Keratinocyte (primary cell): Measurements from ENCODE around the gene LRRC51. TPM values are rescaled to one million over a fixed set of nuclear protein-coding genes. Genes with fewer than 3 reads are reported as not detected.

Source experiments
- DNase-seq: peaks from one replicate; pipeline ENCODE4 v3.0.0-alpha.2; 2011; ENCODE audit warnings: low read depth, missing footprints, low spot score
- FAIRE-seq: peaks from 2 replicates; lab custom pipeline; 2011; peaks lifted over from hg19 to GRCh38; lab: Jason Lieb, UNC
- H2AFZ ChIP-seq: 2 replicates; pipeline ENCODE4 v1.6.0; 2012; ENCODE audit warnings: low read length, control low read depth, inconsistent platforms; ENCODE audit not compliant: control insufficient read depth
- H3K27ac ChIP-seq: 2 replicates; pipeline ENCODE4 v1.5.1; 2011; ENCODE audit warnings: low read length; ENCODE audit not compliant: control insufficient read depth, insufficient read depth
- H3K27me3 ChIP-seq: 3 replicates; pipeline ENCODE4 v1.6.0; 2011; ENCODE audit warnings: low read length; ENCODE audit not compliant: control insufficient read depth, insufficient read depth; ENCODE audit errors: extremely low read depth
- H3K36me3 ChIP-seq, 2 experiments: 2 replicates in 1 of 2; 3 replicates in 1 of 2; pipeline ENCODE4 v1.5.1; 2011; ENCODE audit warnings: low read length in 2 of 2, mild to moderate bottlenecking in 1 of 2; ENCODE audit not compliant: control insufficient read depth in 2 of 2, insufficient read depth in 2 of 2; ENCODE audit errors: extremely low read depth in 1 of 2
- H3K4me1 ChIP-seq: 3 replicates; pipeline ENCODE4 v1.5.1; 2011; ENCODE audit warnings: low read length; ENCODE audit not compliant: control insufficient read depth, insufficient read depth; ENCODE audit errors: extremely low read depth
- H3K4me2 ChIP-seq: 3 replicates; pipeline ENCODE4 v1.6.0; 2011; ENCODE audit warnings: low read depth, low read length; ENCODE audit not compliant: control insufficient read depth, insufficient read depth; ENCODE audit errors: extremely low read depth
- H3K4me3 ChIP-seq, 3 experiments: fragments of 200-600 bp in 1 of 3; sonication (generic) in 1 of 3; 2 replicates in 2 of 3; 3 replicates in 1 of 3; pipeline ENCODE4 v1.5.1; 2011 to 2016; ENCODE audit warnings: low read length in 3 of 3, mild to moderate bottlenecking in 3 of 3, control low read depth in 2 of 3, inconsistent platforms in 1 of 3, low read depth in 1 of 3, mixed read lengths in 1 of 3, mixed run types in 1 of 3, moderate library complexity in 1 of 3; ENCODE audit not compliant: control insufficient read depth in 2 of 3, insufficient read depth in 2 of 3; ENCODE audit errors: extremely low read depth in 1 of 3
- H3K79me2 ChIP-seq: 2 replicates; pipeline ENCODE4 v1.6.0; 2012; ENCODE audit warnings: low read length; ENCODE audit not compliant: control insufficient read depth, insufficient read depth
- H3K9ac ChIP-seq: 3 replicates; pipeline ENCODE4 v1.6.0; 2011; ENCODE audit warnings: low read length; ENCODE audit not compliant: control insufficient read depth, insufficient read depth; ENCODE audit errors: extremely low read depth
- H3K9me1 ChIP-seq: 3 replicates; pipeline ENCODE4 v1.6.0; 2011; ENCODE audit warnings: low read length; ENCODE audit not compliant: control insufficient read depth, insufficient read depth; ENCODE audit errors: extremely low read depth
- H3K9me3 ChIP-seq: 2 replicates; pipeline ENCODE4 v1.5.1; 2012; ENCODE audit warnings: low read depth, low read length; ENCODE audit not compliant: control insufficient read depth
- H4K20me1 ChIP-seq: 3 replicates; pipeline ENCODE4 v1.6.0; 2011; ENCODE audit warnings: low read length; ENCODE audit not compliant: control insufficient read depth, insufficient read depth; ENCODE audit errors: extremely low read depth
- EZH2 ChIP-seq: IDR thresholded peaks from one replicate; pipeline ENCODE4 v1.6.1; 2012; ENCODE audit warnings: inconsistent platforms, mild to moderate bottlenecking, low read length, moderate library complexity
- dilution Hi-C: fragments of 300-500 bp; cut with MboI; formaldehyde crosslinking; loops from one replicate; pipeline ENCODE4 v1.7.0; 2020; ENCODE audit warnings: low sequenced_read_pairs; ENCODE audit not compliant: extremely low pct_ligation_motif_present
- polyA minus RNA-seq, 3 experiments: library from RNA; depleted of rRNA, polyadenylated mRNA; stranded (reverse); fragments of >200 nt; gene quantifications; 1 replicate in 1 of 3; 2 replicates in 1 of 3; 3 replicates in 1 of 3; pipeline ENCODE4 v1.2.3, GENCODE V29; 2011
- polyA plus RNA-seq, 5 experiments: library from polyadenylated mRNA; depleted of rRNA in 3 of 5; stranded (reverse) in 3 of 5; stranded (forward) in 1 of 5; unstranded in 1 of 5; fragments of >200 nt; gene quantifications; 1 replicate in 1 of 5; 2 replicates in 3 of 5; 3 replicates in 1 of 5; pipeline versions ENCODE4 v1.2.1 to v1.2.3, GENCODE V29; 2011 to 2012; ENCODE audit warnings: missing spikeins in 2 of 5, low read depth in 1 of 5, low replicate concordance in 1 of 5
- TF ChIP-seq, protein P1 (sequence below), 3 experiments: IDR thresholded peaks in 1 of 3; conservative IDR thresholded peaks in 1 of 3; optimal IDR thresholded peaks in 1 of 3; 2 replicates in 2 of 3; 3 replicates in 1 of 3; pipeline versions ENCODE3 to v1.5.1; 2011; ENCODE audit warnings: low read length in 3 of 3, mild to moderate bottlenecking in 3 of 3, moderate library complexity in 2 of 3, control low read depth in 1 of 3, inconsistent platforms in 1 of 3; ENCODE audit not compliant: insufficient read depth in 2 of 3; ENCODE audit errors: extremely low read depth in 1 of 3

Gene LRRC51
- polyA plus RNA-seq = 4.2 to 6.7 TPM (median 5.2 TPM) in 3 replicates
- 3.5 TPM for polyA plus RNA-seq (2011; ENCODE audit: low read depth)
- polyA plus RNA-seq (2011; cell fraction: cytosol; rRNA removed) = 3.3 and 4.0 TPM in 2 replicates
- polyA plus RNA-seq (2011; cell fraction: nucleus; rRNA removed) = 2.7 and 4.0 TPM in 2 replicates
- 2.3 and 6.0 TPM in 2 replicates for polyA plus RNA-seq (2012; ENCODE audit: low replicate concordance)
- 0.66 to 10.5 TPM (median 3.7 TPM) in 3 replicates for polyA minus RNA-seq
- 3.1 TPM for polyA minus RNA-seq (2011; cell fraction: cytosol; rRNA and poly(A)+ RNA removed)
- polyA minus RNA-seq (2011; cell fraction: nucleus; rRNA and poly(A)+ RNA removed) = 0.74 and 1.6 TPM in 2 replicates

GRCh38 chr11:72080326-72081183, at the start of gene LRRC51, which contains the start of gene NUMA1:
Gene LRRC51 (plus strand): TSS chr11:72080850. CDS start chr11:72089084, 8,234 bp downstream.
Gene NUMA1 (minus strand): TSS chr11:72080542. CDS start chr11:72035943, 44,599 bp downstream.
- Histone ChIP-seq H3K4me2 (peak within 1 kb of the TSS; percentile 97), H3K4me3 (peak within 1 kb of the TSS; percentile 73 to 94 (median 94)), H3K4me1 (peaks cover 51% of the 10 kb centered on the region), H2AFZ (peak within 1 kb of the TSS; percentile 96), H4K20me1 (no peaks in the 10 kb centered on the region), H3K9me3 (no peaks in the 10 kb centered on the region), H3K9me1 (no peaks in the 10 kb centered on the region), H3K79me2 (peaks cover 44% of the 10 kb centered on the region), H3K27me3 (no peaks in the 10 kb centered on the region), H3K27ac (peak within 1 kb of the TSS; percentile 90), H3K36me3 (no peaks in the 10 kb centered on the region), H3K9ac (peak within 1 kb of the TSS; percentile 87)
- FAIRE-seq = peak; percentile 85
- no peak for TF ChIP-seq EZH2
- TF ChIP-seq, protein P1, sequence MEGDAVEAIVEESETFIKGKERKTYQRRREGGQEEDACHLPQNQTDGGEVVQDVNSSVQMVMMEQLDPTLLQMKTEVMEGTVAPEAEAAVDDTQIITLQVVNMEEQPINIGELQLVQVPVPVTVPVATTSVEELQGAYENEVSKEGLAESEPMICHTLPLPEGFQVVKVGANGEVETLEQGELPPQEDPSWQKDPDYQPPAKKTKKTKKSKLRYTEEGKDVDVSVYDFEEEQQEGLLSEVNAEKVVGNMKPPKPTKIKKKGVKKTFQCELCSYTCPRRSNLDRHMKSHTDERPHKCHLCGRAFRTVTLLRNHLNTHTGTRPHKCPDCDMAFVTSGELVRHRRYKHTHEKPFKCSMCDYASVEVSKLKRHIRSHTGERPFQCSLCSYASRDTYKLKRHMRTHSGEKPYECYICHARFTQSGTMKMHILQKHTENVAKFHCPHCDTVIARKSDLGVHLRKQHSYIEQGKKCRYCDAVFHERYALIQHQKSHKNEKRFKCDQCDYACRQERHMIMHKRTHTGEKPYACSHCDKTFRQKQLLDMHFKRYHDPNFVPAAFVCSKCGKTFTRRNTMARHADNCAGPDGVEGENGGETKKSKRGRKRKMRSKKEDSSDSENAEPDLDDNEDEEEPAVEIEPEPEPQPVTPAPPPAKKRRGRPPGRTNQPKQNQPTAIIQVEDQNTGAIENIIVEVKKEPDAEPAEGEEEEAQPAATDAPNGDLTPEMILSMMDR (optimal IDR thresholded peaks at IDR 0.05 in 1 of 3, IDR thresholded peaks at IDR 0.05 in 1 of 3, conservative IDR thresholded peaks at IDR 0.05 in 1 of 3; ENCODE audit: extremely low read depth in 1 of 3, insufficient read depth in 2 of 3, low read length in 3 of 3) = no peak
- peak; percentile 100 for DNase-seq
- dilution Hi-C loops = no loop called here

GRCh38 chr11:72036687-72037086, 44.0 kb upstream of the LRRC51 start:
- Histone ChIP-seq H2AFZ (no peak overlapping the region), H3K36me3 (peaks cover 3 to 16% of the 10 kb centered on the region in 2 experiments), H3K27me3 (no peaks in the 10 kb centered on the region), H4K20me1 (peaks cover 3% of the 10 kb centered on the region), H3K9me3 (no peaks in the 10 kb centered on the region), H3K9ac (no peak overlapping the region), H3K4me3 (no peak overlapping the region), H3K79me2 (peaks cover 71% of the 10 kb centered on the region), H3K4me2 (no peak overlapping the region), H3K4me1 (peaks cover 40% of the 10 kb centered on the region), H3K27ac (no peak overlapping the region), H3K9me1 (no peaks in the 10 kb centered on the region)
- DNase-seq (no peak), FAIRE-seq (no peak)
- dilution Hi-C loops = no loop called here
- TF ChIP-seq, protein P1 (optimal IDR thresholded peaks at IDR 0.05 in 1 of 3, IDR thresholded peaks at IDR 0.05 in 1 of 3, conservative IDR thresholded peaks at IDR 0.05 in 1 of 3; ENCODE audit: extremely low read depth in 1 of 3, insufficient read depth in 2 of 3, low read length in 3 of 3) = no peak
- TF ChIP-seq EZH2 = no peak
